Measurements from ENCODE around the gene ANO7. TPM values are rescaled to one million over a fixed set of nuclear protein-coding genes. Genes with fewer than 3 reads are reported as not detected.

The ANO7 gene
- polyA plus RNA-seq, 1 of the 3 experiments (the other 2 are of a cell fraction) = 0.81 TPM

DNA sequence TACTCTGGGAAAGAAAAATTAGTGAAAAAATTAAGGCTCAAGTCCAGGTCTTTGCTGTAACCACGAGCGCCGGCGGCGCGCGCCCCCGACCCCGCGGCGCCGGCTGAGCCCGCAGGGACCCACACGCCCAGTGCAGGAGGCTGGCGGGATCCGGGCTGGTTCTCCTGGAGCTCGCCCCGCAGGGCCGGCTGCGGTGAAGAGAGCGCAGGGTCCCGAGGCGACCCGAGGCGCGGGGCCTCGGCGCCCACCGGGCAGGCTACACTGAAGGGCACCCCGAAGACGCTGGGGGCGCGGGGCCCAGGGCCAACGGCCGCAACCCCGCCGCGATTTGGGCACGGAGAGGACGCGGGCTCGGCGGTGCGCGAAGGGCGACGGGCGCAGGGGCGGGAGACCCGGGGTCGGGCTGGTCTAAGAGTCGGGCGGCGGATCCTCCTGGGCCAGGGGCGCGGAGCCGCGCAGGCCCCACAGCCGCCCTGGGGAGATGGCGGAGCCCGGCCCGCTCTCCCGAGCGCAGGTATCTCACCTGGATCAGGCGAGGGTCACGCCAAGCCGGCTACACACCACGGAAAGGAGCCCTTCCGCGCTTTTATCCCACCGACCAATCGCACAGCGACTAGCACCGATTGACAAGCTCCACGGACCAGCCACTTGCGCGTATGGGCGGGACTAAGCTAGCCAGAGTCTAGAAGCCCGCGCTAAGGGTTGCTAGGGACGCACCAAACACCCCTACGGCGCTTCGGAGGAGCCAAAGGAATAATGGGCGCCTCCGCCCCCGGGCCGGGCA is 39.4 kb upstream of the ANO7 start, which contains the start of gene PASK (continued):
- TF ChIP-seq, protein P1, sequence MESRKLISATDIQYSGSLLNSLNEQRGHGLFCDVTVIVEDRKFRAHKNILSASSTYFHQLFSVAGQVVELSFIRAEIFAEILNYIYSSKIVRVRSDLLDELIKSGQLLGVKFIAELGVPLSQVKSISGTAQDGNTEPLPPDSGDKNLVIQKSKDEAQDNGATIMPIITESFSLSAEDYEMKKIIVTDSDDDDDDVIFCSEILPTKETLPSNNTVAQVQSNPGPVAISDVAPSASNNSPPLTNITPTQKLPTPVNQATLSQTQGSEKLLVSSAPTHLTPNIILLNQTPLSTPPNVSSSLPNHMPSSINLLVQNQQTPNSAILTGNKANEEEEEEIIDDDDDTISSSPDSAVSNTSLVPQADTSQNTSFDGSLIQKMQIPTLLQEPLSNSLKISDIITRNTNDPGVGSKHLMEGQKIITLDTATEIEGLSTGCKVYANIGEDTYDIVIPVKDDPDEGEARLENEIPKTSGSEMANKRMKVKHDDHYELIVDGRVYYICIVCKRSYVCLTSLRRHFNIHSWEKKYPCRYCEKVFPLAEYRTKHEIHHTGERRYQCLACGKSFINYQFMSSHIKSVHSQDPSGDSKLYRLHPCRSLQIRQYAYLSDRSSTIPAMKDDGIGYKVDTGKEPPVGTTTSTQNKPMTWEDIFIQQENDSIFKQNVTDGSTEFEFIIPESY (IDR thresholded peaks at IDR 0.05; ENCODE audit: borderline replicate concordance, low read depth) = no peak
- TF ChIP-seq GABPA (IDR thresholded peaks at IDR 0.05; ENCODE audit: low read depth) (no peak), SIN3A (IDR thresholded peaks at IDR 0.05; ENCODE audit: borderline replicate concordance, low read depth, low read length) (peak; percentile 95)

DNA sequence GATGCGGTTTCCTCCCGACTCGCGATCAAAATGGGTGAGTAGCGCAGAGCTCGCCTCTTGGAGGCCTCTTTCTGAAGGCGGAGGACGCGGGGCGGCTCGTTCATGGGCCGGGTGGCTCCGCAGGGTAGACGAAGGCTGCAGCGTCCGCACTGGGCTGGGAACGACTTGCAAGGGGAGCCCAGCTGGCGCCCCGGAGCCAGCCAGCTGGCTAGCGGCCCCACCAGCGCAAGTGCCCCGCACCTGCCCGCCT is 38.9 kb upstream of the ANO7 start:
- H3K9me3 ChIP-seq = no peaks in the 10 kb centered on the region
- H3K9me2 ChIP-seq = no peaks in the 10 kb centered on the region
- H3K36me3 ChIP-seq (replicated peaks in 1 of 2; ENCODE audit: control insufficient read depth in 1 of 2, insufficient read depth in 2 of 2, low read length in 1 of 2) = no peaks in the 10 kb centered on the region
- peaks cover 5% of the 10 kb centered on the region for H3F3A ChIP-seq (replicated peaks; ENCODE audit: insufficient read depth)
- peak overlapping the region; percentile 97 for H3K4me2 ChIP-seq
- H3K79me2 ChIP-seq (ENCODE audit: insufficient read depth) = peaks cover 29% of the 10 kb centered on the region
- H4K20me1 ChIP-seq (ENCODE audit: insufficient read depth) = no peaks in the 10 kb centered on the region
- no peak for DNase-seq
- H3K9ac ChIP-seq = peak overlapping the region; percentile 16; the same call in 1 of the 2 replicates
- no peaks in the 10 kb centered on the region for H3K27me3 ChIP-seq (ENCODE audit: insufficient read depth)
- H3K4me3 ChIP-seq (ENCODE audit: low read depth in 2 of 2, low read length in 1 of 2) = peak overlapping the region; percentile 81 to 94
- ChIA-PET POLR2A (no interaction called here), CTCF (interaction anchor here (0.7 to 2.4 kb wide), 6 partner anchors 17 to 252 kb away, joined by 3 to 10 read pairs (median 3); no protein-coding TSS in a partner anchor)
- peaks cover 6 to 18% of the 10 kb centered on the region in 2 experiments; a peak in 3 of 4 replicates for H3K4me1 ChIP-seq (ENCODE audit: control insufficient read depth in 1 of 2, insufficient read depth in 2 of 2, low read depth in 1 of 2, low read length in 1 of 2)
- TF ChIP-seq MXI1 (IDR thresholded peaks at IDR 0.05; ENCODE audit: low read depth, low read length) (peak; percentile 5; the same call in 1 of the 2 replicates), EZH2phosphoT487 (IDR thresholded peaks at IDR 0.05; ENCODE audit: borderline replicate concordance, low read depth) (no peak), NFIC (IDR thresholded peaks at IDR 0.05; ENCODE audit: borderline replicate concordance) (no peak)
- peak overlapping the region in 1 of 2 experiments; percentile 14; a peak in 1 of 4 replicates for H3K27ac ChIP-seq (ENCODE audit: low read depth in 2 of 2, low read length in 1 of 2)
- 0% methylated on average over 4 of the region's 23 CpGs for WGBS (ENCODE audit: low lambda C conversion rate)
- H2AFZ ChIP-seq (ENCODE audit: low read depth) = peak overlapping the region; percentile 98

DNA sequence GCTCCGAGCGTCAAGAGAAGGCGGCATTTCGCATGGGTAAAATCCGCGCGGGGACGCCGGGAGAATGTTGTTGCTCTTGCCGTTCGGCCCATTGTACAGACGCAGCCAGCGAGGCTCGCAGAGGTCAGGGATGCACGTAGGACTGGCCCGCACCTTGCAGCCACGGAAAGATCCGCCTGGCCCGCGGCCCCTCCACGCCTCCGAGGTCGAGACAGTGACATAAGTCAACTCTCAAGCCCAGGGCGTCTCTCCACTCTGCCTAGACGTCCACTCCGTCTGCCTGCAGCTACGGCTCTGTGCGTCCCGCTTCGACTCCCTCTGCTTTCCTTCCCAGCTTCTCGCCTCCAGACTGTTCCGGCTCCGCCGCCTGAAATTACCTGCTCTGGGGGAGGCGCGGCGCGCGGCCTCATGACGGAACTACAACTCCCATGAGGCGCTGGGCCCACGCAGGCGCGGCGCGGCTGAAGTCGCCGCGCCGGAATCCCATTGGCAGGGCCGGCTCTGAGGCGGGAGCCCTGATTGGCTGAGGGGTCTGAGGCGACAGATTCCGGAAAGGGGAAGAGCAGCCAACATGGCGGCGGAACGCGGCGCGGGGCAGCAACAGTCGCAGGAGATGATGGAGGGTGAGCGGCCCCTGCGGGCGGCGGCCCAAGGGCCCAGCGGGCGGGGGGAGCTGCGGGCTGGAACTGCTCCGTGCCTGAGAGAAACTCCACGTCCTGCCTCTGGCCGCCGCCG is 38.4 kb upstream of the ANO7 start, which contains the start of gene PPP1R7:
TSS of gene PPP1R7 (plus strand) at position 543 of the 735 bp plus-strand sequence. CDS start at position 572, 29 bp downstream.
- peaks cover 29% of the 10 kb centered on the region for H3K79me2 ChIP-seq (ENCODE audit: insufficient read depth)
- ChIA-PET POLR2A (no interaction called here), CTCF (interaction anchor here (0.7 to 2.4 kb wide), 10 partner anchors 17 to 299 kb away, joined by 3 to 10 read pairs (median 3); no protein-coding TSS in a partner anchor)
- TF ChIP-seq RAD21 (IDR thresholded peaks at IDR 0.05; ENCODE audit: low read length) (0 out of 2 replicates have a peak, but pooled peaks have one; percentile 16), TCF12 (IDR thresholded peaks at IDR 0.05) (no peak), NRF1 (IDR thresholded peaks at IDR 0.05; ENCODE audit: low read depth, low read length) (peak; percentile 92), FOXJ3 (CRISPR knock-in tag; IDR thresholded peaks at IDR 0.05) (no peak), FOSL2 (IDR thresholded peaks at IDR 0.05; ENCODE audit: borderline replicate concordance, low read depth) (no peak), RFX5 (IDR thresholded peaks at IDR 0.05; ENCODE audit: low read length) (0 out of 2 replicates have a peak, but pooled peaks have one; percentile 36), POLR2AphosphoS5 (IDR thresholded peaks at IDR 0.05; ENCODE audit: low read depth, low read length) (peak; percentile 64; the same call in 1 of the 2 replicates), JUND (IDR thresholded peaks at IDR 0.05) (no peak), ELF1 (IDR thresholded peaks at IDR 0.05) (peak; percentile 79), RCOR1 (IDR thresholded peaks at IDR 0.05; ENCODE audit: low read length) (no peak), GATA2 (CRISPR knock-in tag; IDR thresholded peaks at IDR 0.05) (no peak), SIN3A (IDR thresholded peaks at IDR 0.05; ENCODE audit: borderline replicate concordance, low read depth, low read length) (0 out of 2 replicates have a peak, but pooled peaks have one; percentile 23), GABPA (IDR thresholded peaks at IDR 0.05; ENCODE audit: low read depth) (no peak; the same call in 1 of the 2 replicates)
- TF ChIP-seq, protein P2, sequence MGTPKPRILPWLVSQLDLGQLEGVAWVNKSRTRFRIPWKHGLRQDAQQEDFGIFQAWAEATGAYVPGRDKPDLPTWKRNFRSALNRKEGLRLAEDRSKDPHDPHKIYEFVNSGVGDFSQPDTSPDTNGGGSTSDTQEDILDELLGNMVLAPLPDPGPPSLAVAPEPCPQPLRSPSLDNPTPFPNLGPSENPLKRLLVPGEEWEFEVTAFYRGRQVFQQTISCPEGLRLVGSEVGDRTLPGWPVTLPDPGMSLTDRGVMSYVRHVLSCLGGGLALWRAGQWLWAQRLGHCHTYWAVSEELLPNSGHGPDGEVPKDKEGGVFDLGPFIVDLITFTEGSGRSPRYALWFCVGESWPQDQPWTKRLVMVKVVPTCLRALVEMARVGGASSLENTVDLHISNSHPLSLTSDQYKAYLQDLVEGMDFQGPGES (IDR thresholded peaks at IDR 0.05; ENCODE audit: low read depth, low read length) = peak; percentile 62
- TF ChIP-seq, protein P3, sequence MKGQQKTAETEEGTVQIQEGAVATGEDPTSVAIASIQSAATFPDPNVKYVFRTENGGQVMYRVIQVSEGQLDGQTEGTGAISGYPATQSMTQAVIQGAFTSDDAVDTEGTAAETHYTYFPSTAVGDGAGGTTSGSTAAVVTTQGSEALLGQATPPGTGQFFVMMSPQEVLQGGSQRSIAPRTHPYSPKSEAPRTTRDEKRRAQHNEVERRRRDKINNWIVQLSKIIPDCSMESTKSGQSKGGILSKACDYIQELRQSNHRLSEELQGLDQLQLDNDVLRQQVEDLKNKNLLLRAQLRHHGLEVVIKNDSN (IDR thresholded peaks at IDR 0.05; ENCODE audit: borderline replicate concordance, low read depth) = no peak

More for the DNA sequence above, 38.4 kb upstream of the ANO7 start, which contains the start of gene PPP1R7:
- WGBS (ENCODE audit: low lambda C conversion rate) = 0% methylated on average over 38 of the region's 73 CpGs
- Histone ChIP-seq H3K36me3 (replicated peaks in 1 of 2; ENCODE audit: control insufficient read depth in 1 of 2, insufficient read depth in 2 of 2, low read length in 1 of 2) (peaks cover 0 to 4% of the 10 kb centered on the region in 2 experiments), H3K4me3 (ENCODE audit: low read depth in 2 of 2, low read length in 1 of 2) (peak within 1 kb of the TSS; percentile 81 to 94), H3K9me3 (no peaks in the 10 kb centered on the region), H3K9me2 (no peaks in the 10 kb centered on the region), H2AFZ (ENCODE audit: low read depth) (peak within 1 kb of the TSS; percentile 98), H3K27me3 (ENCODE audit: insufficient read depth) (no peaks in the 10 kb centered on the region), H3K27ac (ENCODE audit: low read depth in 2 of 2, low read length in 1 of 2) (peak within 1 kb of the TSS; percentile 14 to 67; a peak in 2 of 4 replicates), H3K4me2 (peak within 1 kb of the TSS; percentile 97), H3K4me1 (ENCODE audit: control insufficient read depth in 1 of 2, insufficient read depth in 2 of 2, low read depth in 1 of 2, low read length in 1 of 2) (peaks cover 6 to 18% of the 10 kb centered on the region in 2 experiments; a peak in 3 of 4 replicates), H4K20me1 (ENCODE audit: insufficient read depth) (no peaks in the 10 kb centered on the region), H3K9ac (peak within 1 kb of the TSS; percentile 69; the same call in 1 of the 2 replicates), H3F3A (replicated peaks; ENCODE audit: insufficient read depth) (peaks cover 5% of the 10 kb centered on the region)
- DNase-seq = peak; percentile 98

Data from SK-N-SH (cell line).